GM12891 (cell line): ENCODE results near the gene RAB6C.

Experiments used
- POLR2A ChIP-seq: IDR thresholded peaks from 2 replicates; pipeline ENCODE4 v1.6.1; 2011; ENCODE audit warnings: low read depth, low read length, control low read depth
- POLR2AphosphoS5 ChIP-seq: IDR thresholded peaks from 2 replicates; pipeline ENCODE4 v1.6.1; 2011; ENCODE audit warnings: low read depth, low read length, control low read depth
- SPI1 ChIP-seq: IDR thresholded peaks from 2 replicates; pipeline ENCODE4 v1.6.1; 2011; ENCODE audit warnings: low read depth, low read length, control low read depth
- TAF1 ChIP-seq: IDR thresholded peaks from 2 replicates; pipeline ENCODE4 v1.6.1; 2011; ENCODE audit warnings: low read depth, low read length, control low read depth

DNA sequence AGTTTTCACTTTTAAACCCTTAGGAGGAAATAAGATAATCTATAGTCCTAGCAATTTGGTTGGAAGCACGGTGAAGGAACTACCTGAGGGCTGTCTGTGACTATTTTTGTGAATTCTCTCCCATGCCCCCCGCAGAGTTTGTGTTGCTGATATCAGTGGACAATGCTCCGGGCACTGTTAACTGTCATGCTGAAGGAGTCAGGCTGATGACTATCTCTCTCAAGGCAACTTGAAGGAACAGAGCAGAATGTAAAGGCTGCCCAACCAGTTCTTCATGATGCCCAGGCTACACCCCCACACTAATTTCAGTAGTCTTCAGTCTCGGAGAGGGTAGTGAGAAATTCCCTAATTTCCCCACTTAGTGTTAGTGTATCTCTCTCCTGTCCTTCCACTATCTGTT is 21.6 kb upstream of the RAB6C start:
- no peak for TF ChIP-seq SPI1
- no peak for TF ChIP-seq POLR2AphosphoS5
- no peak for TF ChIP-seq POLR2A
- no peak for TF ChIP-seq TAF1
